Right kidney (tissue), 1 donor: ENCODE results near the gene RER1.

Source experiments
- DNase-seq: peaks from one replicate; pipeline ENCODE4 v3.0.0-alpha.2; 2016

The RER1 gene

GRCh38 chr1:2375246-2375922 is 16.3 kb upstream of the RER1 start:
- DNase-seq = no peak

DNA sequence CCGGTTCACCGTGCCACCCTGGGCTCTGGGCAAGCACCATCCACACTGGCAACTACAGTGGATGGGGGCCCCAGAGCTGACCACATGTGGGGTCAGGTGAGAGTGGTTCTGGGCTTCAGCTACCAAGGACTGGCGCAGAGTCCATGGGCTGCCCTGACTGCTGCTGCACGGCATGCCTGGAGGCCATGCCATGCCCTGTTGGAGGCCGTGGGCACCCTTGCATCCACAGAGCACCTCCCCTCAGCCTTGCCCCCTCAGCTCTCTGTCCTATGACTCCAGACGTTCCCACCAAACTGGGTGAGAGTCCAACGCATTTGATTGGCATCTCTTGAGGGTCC is 15.7 kb upstream of the RER1 start:
- no peak for DNase-seq

- no peak for DNase-seq
Observed at GRCh38 chr1:2376261-2376741, 15.3 kb upstream of the RER1 start.

- DNase-seq = no peak
Observed at GRCh38 chr1:2376931-2377672, 14.5 kb upstream of the RER1 start.

GRCh38 chr1:2377751-2378440 is 13.7 kb upstream of the RER1 start:
- DNase-seq = no peak

DNA sequence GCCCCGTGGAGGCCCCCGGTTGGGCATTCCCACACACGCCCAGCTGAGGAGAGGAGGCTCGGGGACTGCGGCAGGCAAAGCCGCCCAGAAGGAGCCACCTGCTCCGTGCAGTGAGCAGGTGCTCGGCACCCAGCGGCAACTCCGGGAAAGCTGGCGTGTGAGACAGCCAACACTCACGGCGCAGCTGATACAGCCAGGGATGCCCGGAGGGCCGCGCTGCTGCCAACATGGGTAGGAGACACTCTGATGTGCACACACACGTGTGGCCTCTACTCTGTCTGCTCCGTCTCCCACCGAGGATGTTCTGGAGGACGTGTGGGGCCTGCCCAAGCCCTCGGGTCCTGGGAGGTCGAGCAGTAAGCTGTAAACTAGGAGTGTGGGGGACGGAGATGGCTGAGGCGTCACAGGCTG is 13.2 kb upstream of the RER1 start:
- DNase-seq = no peak

DNA sequence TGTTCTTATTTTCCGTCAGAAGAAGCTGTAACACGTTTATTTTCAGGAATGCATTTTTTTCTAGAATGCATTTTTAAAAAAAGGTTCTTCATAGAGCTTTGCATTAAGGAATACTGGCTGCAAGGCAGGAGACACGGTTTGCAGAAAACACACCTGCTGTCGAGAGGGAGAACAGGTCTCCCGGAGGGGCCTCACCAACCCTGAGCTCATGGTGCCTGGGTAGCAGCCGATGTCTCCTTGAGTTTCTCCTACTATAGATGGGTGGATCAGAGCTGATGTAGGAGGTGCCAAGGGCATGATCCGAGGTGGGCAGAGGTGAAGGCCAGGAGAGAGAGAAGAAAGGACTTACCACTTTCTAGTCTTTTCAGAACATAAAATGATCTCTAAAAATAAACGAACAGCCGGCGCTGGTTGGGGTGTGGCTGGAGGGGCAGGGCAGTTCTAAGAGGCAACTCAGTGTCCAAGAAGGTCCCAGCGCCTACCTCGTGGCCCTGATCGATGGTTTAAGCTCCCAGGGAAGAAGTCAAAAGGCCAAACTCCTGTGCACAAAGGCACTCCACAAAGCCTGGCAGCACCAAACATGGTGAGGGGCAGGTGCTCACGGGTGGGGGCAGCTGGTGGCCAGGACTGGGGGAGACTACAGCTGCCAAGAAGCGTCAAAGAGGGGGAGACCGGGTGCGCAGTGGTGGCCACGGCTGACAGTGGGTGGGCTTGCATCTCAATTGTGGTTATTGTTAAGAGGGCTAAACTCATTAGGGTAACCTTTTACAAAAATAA is 12.5 kb upstream of the RER1 start:
- DNase-seq = no peak

DNA sequence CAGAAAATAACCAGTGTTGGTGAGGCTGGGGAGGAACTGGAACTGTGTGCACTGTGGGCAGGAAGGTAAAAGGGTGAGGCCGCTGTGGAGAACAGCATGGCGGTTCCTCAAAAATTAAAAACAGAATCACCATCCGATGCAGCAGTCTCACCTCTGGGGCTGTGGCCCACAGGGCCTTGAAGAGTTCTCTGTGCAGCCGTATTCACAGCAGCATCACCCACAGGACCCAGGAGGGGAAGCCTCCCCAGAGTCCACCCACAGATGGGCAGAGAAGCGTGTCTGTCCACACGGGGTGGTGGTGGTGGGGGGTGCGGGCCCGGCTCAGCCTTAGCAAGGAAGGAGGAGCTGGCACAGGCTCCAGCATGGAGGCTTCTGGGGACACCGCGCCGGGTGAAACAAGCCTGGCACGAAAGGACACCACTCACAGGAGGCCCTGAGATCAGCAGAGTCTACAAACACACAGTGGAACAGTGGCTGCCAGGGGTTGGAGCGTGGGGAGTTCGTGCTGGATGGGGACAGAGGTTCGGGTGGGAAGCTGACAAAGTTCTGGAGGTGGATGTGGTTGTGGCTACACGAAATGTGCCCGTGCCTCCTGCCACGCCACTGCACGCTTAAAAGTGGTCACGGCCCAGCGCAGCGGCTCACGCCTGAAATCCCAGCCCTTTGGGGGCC is 11.8 kb upstream of the RER1 start:
- DNase-seq = no peak

DNA sequence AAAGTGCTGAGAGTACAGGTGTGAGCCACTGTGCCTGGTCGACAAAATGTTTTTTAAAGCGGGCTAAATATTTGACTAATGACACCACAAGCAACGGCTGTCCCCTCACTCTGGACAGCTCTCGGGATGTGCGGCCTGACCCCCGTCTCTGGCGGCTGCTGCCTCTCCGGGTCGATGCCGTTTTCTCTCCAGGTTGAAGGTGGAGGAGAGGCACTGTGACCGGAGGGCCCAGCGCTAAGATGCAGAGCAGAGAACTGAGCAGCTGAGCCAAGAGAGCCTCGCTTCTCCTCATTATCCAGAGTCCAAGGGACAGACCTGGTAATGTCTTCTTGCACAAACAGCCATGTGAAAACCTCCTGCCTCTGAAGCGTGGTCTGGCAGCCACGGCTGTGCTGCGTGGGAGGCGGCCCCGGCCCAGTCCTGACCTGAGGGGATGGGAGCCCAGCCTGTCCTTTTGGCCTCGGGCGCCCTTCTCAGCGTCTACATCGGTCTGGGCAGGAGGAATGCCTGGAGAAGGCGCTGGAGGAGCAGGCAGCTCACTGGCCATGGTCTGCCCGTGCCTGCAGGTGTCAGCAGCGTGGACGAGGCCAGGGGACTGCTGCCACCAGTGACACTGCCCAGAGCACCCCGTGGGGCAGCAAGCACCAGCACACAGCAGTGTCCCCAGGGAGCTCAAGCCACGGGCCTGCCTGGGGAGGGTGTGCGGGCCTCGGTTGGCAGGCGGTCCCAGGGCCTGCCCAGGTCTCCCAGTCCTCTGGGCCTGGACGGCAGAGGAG is 10.6 kb upstream of the RER1 start:
- no peak for DNase-seq

DNA sequence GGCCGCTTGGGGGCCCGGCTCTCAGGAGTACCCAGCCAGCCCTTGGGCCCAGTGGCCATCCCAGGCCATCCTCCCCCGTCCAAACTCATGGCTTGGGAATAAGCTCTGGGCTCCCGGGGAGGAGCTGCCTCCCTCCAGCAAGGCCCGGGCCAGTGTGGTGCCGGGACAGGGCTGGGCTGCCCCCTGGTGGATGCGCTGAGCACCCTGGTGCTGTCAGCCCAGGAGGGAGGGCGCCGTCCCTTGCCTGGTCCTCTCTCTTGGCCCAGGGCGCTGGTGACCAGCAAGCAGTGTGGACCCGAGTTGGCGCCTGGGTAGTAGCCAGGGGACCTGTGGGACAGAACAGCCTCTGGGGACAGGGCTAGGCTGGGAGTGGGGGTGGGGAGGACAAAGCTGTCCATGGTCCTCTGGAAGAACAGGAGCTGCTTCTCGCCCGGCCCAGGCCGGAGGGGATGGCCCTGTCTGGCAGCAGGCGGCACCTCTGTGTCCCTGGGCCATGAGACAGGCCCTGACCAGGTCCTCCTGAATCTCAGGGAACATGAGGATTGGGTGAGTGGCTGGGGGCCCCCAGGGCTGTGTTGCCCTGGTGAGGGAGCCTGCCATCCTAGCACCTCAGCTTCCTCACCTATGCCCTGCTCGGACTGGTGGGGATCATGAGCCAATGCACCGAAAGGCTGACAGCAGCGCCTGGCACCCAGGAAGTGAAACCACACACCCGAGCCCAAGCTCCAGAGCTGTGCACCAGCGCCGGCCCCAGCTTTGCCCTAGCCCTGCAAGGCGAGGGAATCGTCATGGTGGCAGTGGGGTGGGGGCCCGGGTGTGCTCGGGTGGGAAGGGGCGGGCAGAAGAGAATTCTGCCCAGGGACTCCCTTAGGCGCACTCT is 9.7 kb upstream of the RER1 start:
- peak; percentile 73 for DNase-seq

GRCh38 chr1:2382621-2383361 is 8.8 kb upstream of the RER1 start:
- no peak for DNase-seq

DNA sequence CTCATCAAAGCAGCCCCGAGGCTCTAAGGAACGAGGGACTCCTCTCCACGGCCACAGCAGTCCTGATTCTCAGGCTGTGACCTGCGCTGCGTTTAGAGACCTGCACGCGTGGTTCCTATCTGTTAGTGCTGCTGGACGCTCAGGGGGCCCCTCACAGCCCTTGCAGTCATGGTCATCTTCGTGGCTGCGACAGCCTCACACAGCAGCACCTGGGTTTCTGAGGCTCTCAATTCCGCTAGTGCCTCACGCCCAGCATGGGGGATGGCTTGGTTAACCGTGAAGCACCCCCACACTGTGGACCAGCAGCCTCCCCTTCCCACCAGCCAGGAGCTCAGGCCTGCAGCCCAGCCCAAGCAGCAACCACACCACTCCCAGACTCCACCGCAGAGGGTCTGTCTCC is 8.1 kb upstream of the RER1 start:
- DNase-seq = no peak

DNA sequence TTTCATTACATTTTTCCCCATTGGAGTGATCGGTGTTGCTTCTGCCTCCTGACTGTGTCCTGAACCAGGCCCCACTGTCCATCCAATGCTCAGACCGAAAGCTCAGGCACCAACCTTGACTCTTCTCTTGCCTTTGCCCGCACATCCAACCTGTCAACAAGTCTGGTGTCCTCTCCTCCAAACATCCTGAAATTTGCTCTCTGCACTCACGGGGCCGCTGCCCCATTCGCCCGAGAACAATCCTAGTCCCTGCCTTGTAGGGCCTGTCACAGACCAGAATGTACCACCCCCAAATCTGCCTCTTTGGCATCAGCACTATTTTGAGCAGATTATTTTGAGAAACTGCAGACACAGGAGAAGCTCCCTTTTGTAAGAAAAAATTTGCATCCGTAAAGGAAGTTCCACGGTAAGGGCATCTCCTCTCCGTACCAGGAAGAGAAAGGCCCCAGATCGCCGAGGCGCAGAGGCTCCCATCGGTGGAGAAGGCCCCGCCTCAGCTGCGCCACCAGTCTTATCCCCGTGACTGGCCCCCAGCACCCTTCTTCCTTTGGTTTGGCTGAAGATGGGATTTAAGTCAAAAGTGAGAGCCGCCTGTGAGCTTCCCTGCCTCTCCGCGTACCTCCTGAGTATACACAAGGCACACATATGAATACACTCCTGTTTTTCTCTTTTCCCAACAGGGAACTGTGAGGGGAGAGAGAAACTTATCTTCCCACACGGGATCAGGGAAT is 7.3 kb upstream of the RER1 start:
- no peak for DNase-seq

GRCh38 chr1:2384941-2385481 is 6.6 kb upstream of the RER1 start:
- DNase-seq = no peak

DNA sequence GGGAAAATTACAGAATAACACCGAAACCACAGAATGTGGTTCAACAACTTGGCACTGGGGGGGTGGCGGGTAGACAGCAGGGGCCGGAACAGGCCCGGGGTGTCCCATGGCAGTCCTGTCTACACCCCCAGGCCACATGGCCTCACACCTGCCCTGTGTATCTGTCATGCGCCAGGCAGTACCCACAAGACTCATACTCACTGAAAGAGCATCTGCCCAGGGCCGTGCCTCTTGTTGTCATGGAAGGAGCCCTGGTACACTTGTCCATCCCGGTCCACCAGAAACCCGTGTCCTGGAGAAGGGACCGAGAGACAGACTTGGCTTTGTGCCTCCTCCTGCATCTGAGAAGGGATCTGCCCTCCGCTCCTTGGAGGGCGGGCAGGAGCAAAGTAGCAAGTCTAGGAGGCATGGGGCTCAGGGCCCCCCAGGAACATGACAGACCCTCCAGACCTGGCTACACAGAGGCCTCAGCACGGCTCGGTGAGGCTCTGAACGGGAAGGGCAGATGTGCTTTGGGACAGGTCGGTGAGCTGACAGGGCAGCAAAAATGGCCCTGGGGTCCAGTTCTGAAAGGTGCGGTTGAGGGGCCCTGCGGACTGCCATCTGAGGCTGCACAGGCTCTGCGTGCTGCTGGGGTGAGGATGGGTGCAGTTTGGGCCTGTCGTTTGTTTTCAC is 5.9 kb upstream of the RER1 start:
- DNase-seq = no peak

DNA sequence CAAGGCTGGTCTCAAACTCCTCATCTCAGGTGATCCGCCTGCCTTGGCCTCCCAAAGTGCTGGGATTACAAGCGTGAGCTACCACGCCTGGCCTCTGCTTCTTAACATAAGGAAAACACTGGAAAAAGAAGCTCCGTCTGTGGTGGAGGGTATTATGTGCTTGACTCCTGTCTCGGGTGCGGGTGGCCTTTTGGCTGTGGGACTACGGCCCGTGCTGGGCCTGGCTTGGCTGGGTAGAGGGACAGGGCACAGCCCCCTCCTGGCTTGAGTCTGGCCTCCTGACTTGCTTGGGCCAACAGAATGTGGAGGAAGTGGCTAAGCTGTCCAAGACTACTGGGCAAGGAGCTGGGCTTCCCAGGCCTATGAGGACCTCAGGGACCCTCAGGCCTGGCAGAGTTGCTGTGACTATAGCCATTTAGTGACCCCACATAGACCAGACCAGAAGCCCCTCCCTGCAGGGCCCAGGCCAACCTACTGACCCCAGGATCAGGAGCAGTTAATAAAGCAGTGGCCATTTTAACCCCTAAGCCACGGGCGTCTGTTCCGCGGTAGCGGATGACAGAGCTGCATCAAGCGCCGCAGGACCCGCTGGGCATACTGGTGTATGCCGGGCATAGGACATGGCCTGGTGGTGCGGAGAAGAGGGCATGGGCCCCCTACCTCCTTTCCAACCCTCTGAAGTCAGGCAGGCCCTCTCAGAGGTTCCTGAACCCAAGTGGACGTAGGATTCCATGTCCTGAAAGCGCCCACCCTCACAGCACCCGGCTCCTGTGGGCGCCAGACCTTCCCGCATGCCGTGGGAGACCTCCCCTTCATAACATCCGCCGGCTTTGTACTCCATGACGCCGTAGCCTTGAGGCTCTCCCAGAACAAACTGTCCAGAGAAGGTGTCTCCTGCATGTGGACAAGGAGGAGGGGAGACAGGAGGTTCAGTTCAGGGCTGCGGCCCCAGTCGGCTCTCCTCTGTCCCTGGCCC is 4.7 kb upstream of the RER1 start:
- no peak for DNase-seq
